GM12878 (cell line): ENCODE measurements around the gene JPH4. TPM values are rescaled to one million over a fixed set of nuclear protein-coding genes. Genes with fewer than 3 reads are reported as not detected.

Experiments used
- ATAC-seq: fragments of 200-7000 bp; cut with Tn5 transposase; 3 replicates; pipeline ENCODE4 v1.9.1; 2020; ENCODE audit warnings: mild to moderate bottlenecking, moderate library complexity
- BruUV-seq: library from RNA; stranded (reverse); fragments of 400-500 nt; replicated peaks from 2 replicates; lab custom pipeline; 2021; lab: Mats Ljungman, UMichigan
- CTCF ChIA-PET: fragments of 300-600 bp; sonication (Branson Sonifier 250); formaldehyde crosslinking; extraction: SDS; loops from one replicate; lab custom pipeline; 2021; ENCODE audit warnings: inconsistent platforms; lab: Yijun Ruan, JAX
- POLR2A ChIA-PET: fragments of 350-600 bp; formaldehyde crosslinking; extraction: SDS; loops from one replicate; lab custom pipeline; 2021; ENCODE audit warnings: inconsistent platforms; lab: Charles Lee
- RAD21 ChIA-PET: fragments of 300-600 bp; sonication (Branson Sonifier 250); formaldehyde crosslinking; loops from one replicate; lab custom pipeline; 2023; ENCODE audit warnings: antibody characterized with exemption; ENCODE audit not compliant: unreplicated experiment; lab: Charles Lee
- SMC1A ChIA-PET: fragments of 300-600 bp; sonication (Branson Sonifier 250); formaldehyde crosslinking; loops from one replicate; lab custom pipeline; 2023; ENCODE audit not compliant: unreplicated experiment, uncharacterized antibody; lab: Charles Lee
- DNase-seq: peaks from one replicate; pipeline ENCODE4 v3.0.0-alpha.2; 2011; ENCODE audit warnings: low read depth, low spot score
- FAIRE-seq: peaks from 3 replicates; lab custom pipeline; 2011; peaks lifted over from hg19 to GRCh38; lab: Jason Lieb, UNC
- H2AFZ ChIP-seq: 2 replicates; pipeline ENCODE4 v1.6.0; 2011; ENCODE audit warnings: low read depth, low read length, control low read depth; ENCODE audit not compliant: control insufficient read depth
- H3K27ac ChIP-seq: 2 replicates; pipeline ENCODE4 v1.5.1; 2011; ENCODE audit warnings: control low read depth; ENCODE audit not compliant: control insufficient read depth, insufficient read depth
- H3K27me3 ChIP-seq, 2 experiments: replicated peaks in 1 of 2; 2 replicates each; pipeline versions ENCODE4 v1.6.0 to v1.6.1; 2011; ENCODE audit warnings: low read length in 1 of 2; ENCODE audit not compliant: control insufficient read depth in 2 of 2, insufficient read depth in 2 of 2
- H3K36me3 ChIP-seq, 2 experiments: 2 replicates each; pipeline ENCODE4 v1.5.1; 2011; ENCODE audit warnings: low read length in 1 of 2; ENCODE audit not compliant: control insufficient read depth in 2 of 2, insufficient read depth in 2 of 2
- H3K4me1 ChIP-seq: 2 replicates; pipeline ENCODE4 v1.6.1; 2011; ENCODE audit warnings: mild to moderate bottlenecking, low read length, moderate library complexity, mixed read lengths; ENCODE audit not compliant: control insufficient read depth, insufficient read depth
- H3K4me2 ChIP-seq: 2 replicates; pipeline ENCODE4 v1.6.0; 2011; ENCODE audit warnings: control low read depth; ENCODE audit not compliant: control insufficient read depth, insufficient read depth
- H3K4me3 ChIP-seq: fragments of 200-600 bp; sonication (generic); 2 replicates; pipeline ENCODE4 v1.5.1; 2016
- H3K79me2 ChIP-seq: 2 replicates; pipeline ENCODE4 v1.6.0; 2011; ENCODE audit warnings: low read length; ENCODE audit not compliant: control insufficient read depth, insufficient read depth
- H3K9ac ChIP-seq: 2 replicates; pipeline ENCODE4 v1.8.0; 2011; ENCODE audit warnings: low read length, control low read depth, mixed read lengths; ENCODE audit not compliant: control insufficient read depth, insufficient read depth
- H3K9me3 ChIP-seq: replicated peaks from 3 replicates; pipeline ENCODE4 v1.5.1; 2011; ENCODE audit warnings: mild to moderate bottlenecking, low read length; ENCODE audit not compliant: control insufficient read depth, insufficient read depth
- H4K20me1 ChIP-seq: 2 replicates; pipeline ENCODE4 v1.6.0; 2011; ENCODE audit not compliant: control insufficient read depth, insufficient read depth
- BCL11A ChIP-seq: IDR thresholded peaks from 2 replicates; pipeline ENCODE4 v1.6.1; 2011; ENCODE audit warnings: low read depth, low read length
- CHD4 ChIP-seq: fragments of 200-600 bp; sonication (generic); IDR thresholded peaks from 2 replicates; pipeline ENCODE4 v1.6.1; 2016; ENCODE audit warnings: mild to moderate bottlenecking
- HDAC6 ChIP-seq: fragments of 200-600 bp; sonication (generic); IDR thresholded peaks from one replicate; pipeline ENCODE4 v1.8.0; 2017; ENCODE audit warnings: antibody characterized with exemption; ENCODE audit not compliant: unreplicated experiment
- IKZF1 ChIP-seq: fragments of 450-650 bp; conservative IDR thresholded peaks from 2 replicates; pipeline ENCODE4 v1.6.1; 2017; ENCODE audit warnings: antibody characterized with exemption, mild to moderate bottlenecking
- KLF5 ChIP-seq: fragments of 450-650 bp; IDR thresholded peaks from 2 replicates; pipeline ENCODE4 v1.6.1; 2014; ENCODE audit warnings: mild to moderate bottlenecking; ENCODE audit not compliant: partially characterized antibody
- NR2C1 ChIP-seq: fragments of 450-650 bp; IDR thresholded peaks from 2 replicates; pipeline ENCODE4 v1.6.1; 2017; ENCODE audit warnings: antibody characterized with exemption, mild to moderate bottlenecking, moderate library complexity
- RB1 ChIP-seq: fragments of 450-650 bp; formaldehyde crosslinking; IDR thresholded peaks from 2 replicates; pipeline ENCODE4 v1.6.1; 2017; ENCODE audit warnings: mild to moderate bottlenecking, borderline replicate concordance
- SIX5 ChIP-seq: IDR thresholded peaks from 2 replicates; pipeline ENCODE4 v1.6.1; 2011; ENCODE audit warnings: mild to moderate bottlenecking, low read depth, low read length, moderate library complexity; ENCODE audit not compliant: severe bottlenecking
- TARDBP ChIP-seq: IDR thresholded peaks from 2 replicates; pipeline ENCODE4 v1.6.1; 2016; ENCODE audit warnings: borderline replicate concordance
- WGBS: methylation state at CpG from one replicate; pipeline ENCODE4 v1.1.6; 2016; ENCODE audit warnings: low lambda C conversion rate; ENCODE audit not compliant: insufficient replicate concordance, insufficient coverage; ENCODE audit errors: missing lambda C conversion rate; 5-methylcytosine and 5-hydroxymethylcytosine counted together
- in situ Hi-C: fragments of 300-500 bp; cut with MboI; formaldehyde crosslinking; loops from 9 replicates; pipeline ENCODE4 v1.14.3; 2018; ENCODE audit warnings: mixed read lengths
- intact Hi-C: fragments of 100-400 bp; cut with micrococcal nuclease; formaldehyde crosslinking; loops from one replicate; pipeline ENCODE4 v1.14.2; 2022; ENCODE audit not compliant: unreplicated experiment
- polyA plus RNA-seq, 11 experiments: library from polyadenylated mRNA; depleted of rRNA in 4 of 11; unstranded in 6 of 11; stranded (reverse) in 5 of 11; fragments of >200 nt; fragmentation: Nextera tagmentation in 4 of 11; fragmentation: Illumina TruSeq in 1 of 11; extraction: Ambion mirVana in 4 of 11; extraction: Trizol in 1 of 11; gene quantifications; 1 replicate in 1 of 11; 2 replicates in 10 of 11; pipeline versions ENCODE4 v1.2.1 to v1.2.3, GENCODE V29; 2011 to 2016; ENCODE audit warnings: inconsistent platforms in 2 of 11, missing spikeins in 2 of 11, low read depth in 1 of 11
- total RNA-seq, 4 experiments: library from RNA; depleted of rRNA in 3 of 4; stranded (reverse); fragments of >200 nt in 3 of 4; fragmentation: Illumina TruSeq in 1 of 4; extraction: Trizol in 1 of 4; gene quantifications; 2 replicates each; pipeline versions ENCODE4 v1.2.1 to v1.2.3, GENCODE V29; 2013 to 2021
- TF ChIP-seq, protein P1 (sequence below): IDR thresholded peaks from 2 replicates; pipeline ENCODE4 v1.6.1; 2012; ENCODE audit warnings: mild to moderate bottlenecking, low read depth, low read length
- TF ChIP-seq, protein P2 (sequence below): IDR thresholded peaks from 2 replicates; pipeline ENCODE4 v1.6.1; 2012; ENCODE audit warnings: low read depth, low read length, improper control_type of control experiment

JPH4 gene
- total and polyA plus RNA-seq, 10 of the 15 experiments (the other 5 are each of a cell fraction or from before 2014, with no cell fraction given): 0.48 to 10.3 (median 3.8) TPM

DNA sequence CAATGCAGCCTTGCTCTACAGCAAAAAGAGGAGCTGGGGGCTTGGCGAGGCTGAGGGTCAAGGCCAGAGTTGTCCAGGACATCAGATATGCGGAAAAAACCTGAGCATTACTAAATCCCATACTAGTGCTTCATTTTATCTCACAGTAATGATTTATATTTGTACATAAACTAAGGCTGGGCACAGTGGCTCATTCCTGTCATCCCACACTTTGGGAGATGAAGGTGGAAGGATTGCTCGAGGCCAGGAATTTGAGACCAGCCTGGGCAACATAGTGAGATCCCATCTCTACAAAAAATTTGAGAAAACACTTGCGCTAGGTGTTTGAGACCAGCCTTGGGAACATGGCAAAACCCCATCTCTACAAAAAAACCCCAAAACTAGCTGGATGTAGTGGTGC lies 11.6 kb upstream of the JPH4 start:
- no peak overlapping the region for H3K27ac ChIP-seq
- no peak for ATAC-seq
- H3K4me1 ChIP-seq: peaks cover 8% of the 10 kb centered on the region
- no peaks in the 10 kb centered on the region for H3K79me2 ChIP-seq
- ChIA-PET SMC1A (interaction anchor here (0.6 to 3.7 kb wide), 9 partner anchors 16 to 1888 kb away, joined by 3 to 44 read pairs (median 8); no protein-coding TSS in a partner anchor), RAD21 (interaction anchor here (0.7 to 4.5 kb wide), 7 partner anchors 16 to 718 kb away, joined by 3 to 44 read pairs (median 7); no protein-coding TSS in a partner anchor), CTCF (interaction anchor here (0.5 to 4.3 kb wide), 12 partner anchors 10 to 497 kb away, joined by 3 to 91 read pairs (median 8); partner anchors contain the start of gene AP1G2), POLR2A (interaction anchor here (0.6 to 3.2 kb wide), 4 partner anchors 16 to 185 kb away, joined by 4 to 12 read pairs (median 5); no protein-coding TSS in a partner anchor)
- no peak overlapping the region for H2AFZ ChIP-seq
- no peak overlapping the region for H3K9ac ChIP-seq
- no TSS peak for BruUV-seq
- no peaks in the 10 kb centered on the region for H4K20me1 ChIP-seq
- no peak for FAIRE-seq
- no peak overlapping the region for H3K4me2 ChIP-seq
- no peak for TF ChIP-seq CHD4
- TF ChIP-seq HDAC6: no peak
- TF ChIP-seq NR2C1: no peak
- no peak for TF ChIP-seq IKZF1
- no peak for TF ChIP-seq SIX5
- TF ChIP-seq RB1: no peak
- TF ChIP-seq, protein P1, sequence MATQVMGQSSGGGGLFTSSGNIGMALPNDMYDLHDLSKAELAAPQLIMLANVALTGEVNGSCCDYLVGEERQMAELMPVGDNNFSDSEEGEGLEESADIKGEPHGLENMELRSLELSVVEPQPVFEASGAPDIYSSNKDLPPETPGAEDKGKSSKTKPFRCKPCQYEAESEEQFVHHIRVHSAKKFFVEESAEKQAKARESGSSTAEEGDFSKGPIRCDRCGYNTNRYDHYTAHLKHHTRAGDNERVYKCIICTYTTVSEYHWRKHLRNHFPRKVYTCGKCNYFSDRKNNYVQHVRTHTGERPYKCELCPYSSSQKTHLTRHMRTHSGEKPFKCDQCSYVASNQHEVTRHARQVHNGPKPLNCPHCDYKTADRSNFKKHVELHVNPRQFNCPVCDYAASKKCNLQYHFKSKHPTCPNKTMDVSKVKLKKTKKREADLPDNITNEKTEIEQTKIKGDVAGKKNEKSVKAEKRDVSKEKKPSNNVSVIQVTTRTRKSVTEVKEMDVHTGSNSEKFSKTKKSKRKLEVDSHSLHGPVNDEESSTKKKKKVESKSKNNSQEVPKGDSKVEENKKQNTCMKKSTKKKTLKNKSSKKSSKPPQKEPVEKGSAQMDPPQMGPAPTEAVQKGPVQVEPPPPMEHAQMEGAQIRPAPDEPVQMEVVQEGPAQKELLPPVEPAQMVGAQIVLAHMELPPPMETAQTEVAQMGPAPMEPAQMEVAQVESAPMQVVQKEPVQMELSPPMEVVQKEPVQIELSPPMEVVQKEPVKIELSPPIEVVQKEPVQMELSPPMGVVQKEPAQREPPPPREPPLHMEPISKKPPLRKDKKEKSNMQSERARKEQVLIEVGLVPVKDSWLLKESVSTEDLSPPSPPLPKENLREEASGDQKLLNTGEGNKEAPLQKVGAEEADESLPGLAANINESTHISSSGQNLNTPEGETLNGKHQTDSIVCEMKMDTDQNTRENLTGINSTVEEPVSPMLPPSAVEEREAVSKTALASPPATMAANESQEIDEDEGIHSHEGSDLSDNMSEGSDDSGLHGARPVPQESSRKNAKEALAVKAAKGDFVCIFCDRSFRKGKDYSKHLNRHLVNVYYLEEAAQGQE: no peak
- TF ChIP-seq TARDBP: no peak
- TF ChIP-seq BCL11A: no peak
- no peak for TF ChIP-seq KLF5
- TF ChIP-seq, protein P2, sequence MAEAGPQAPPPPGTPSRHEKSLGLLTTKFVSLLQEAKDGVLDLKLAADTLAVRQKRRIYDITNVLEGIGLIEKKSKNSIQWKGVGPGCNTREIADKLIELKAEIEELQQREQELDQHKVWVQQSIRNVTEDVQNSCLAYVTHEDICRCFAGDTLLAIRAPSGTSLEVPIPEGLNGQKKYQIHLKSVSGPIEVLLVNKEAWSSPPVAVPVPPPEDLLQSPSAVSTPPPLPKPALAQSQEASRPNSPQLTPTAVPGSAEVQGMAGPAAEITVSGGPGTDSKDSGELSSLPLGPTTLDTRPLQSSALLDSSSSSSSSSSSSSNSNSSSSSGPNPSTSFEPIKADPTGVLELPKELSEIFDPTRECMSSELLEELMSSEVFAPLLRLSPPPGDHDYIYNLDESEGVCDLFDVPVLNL: no peak
- intact Hi-C loops: no loop called here
- H3K27me3 ChIP-seq: no peaks in the 10 kb centered on the region
- no peaks in the 10 kb centered on the region for H3K9me3 ChIP-seq
- in situ Hi-C loops: no loop called here
- WGBS: 33% methylated on average over 4 of the region's 4 CpGs
- no peak for DNase-seq
- no peaks in the 10 kb centered on the region for H3K36me3 ChIP-seq
- no peak overlapping the region for H3K4me3 ChIP-seq
